ENCODE data around the gene GORASP2. TPM values are rescaled to one million over a fixed set of nuclear protein-coding genes. Genes with fewer than 3 reads are reported as not detected.
A peak's percentile ranks its signal among the peaks of the same experiment; 100 is the strongest.

GORASP2 gene
- total and polyA plus RNA-seq, 2 experiments from 2014 or later, result 44.5 to 45.2 TPM

DNA sequence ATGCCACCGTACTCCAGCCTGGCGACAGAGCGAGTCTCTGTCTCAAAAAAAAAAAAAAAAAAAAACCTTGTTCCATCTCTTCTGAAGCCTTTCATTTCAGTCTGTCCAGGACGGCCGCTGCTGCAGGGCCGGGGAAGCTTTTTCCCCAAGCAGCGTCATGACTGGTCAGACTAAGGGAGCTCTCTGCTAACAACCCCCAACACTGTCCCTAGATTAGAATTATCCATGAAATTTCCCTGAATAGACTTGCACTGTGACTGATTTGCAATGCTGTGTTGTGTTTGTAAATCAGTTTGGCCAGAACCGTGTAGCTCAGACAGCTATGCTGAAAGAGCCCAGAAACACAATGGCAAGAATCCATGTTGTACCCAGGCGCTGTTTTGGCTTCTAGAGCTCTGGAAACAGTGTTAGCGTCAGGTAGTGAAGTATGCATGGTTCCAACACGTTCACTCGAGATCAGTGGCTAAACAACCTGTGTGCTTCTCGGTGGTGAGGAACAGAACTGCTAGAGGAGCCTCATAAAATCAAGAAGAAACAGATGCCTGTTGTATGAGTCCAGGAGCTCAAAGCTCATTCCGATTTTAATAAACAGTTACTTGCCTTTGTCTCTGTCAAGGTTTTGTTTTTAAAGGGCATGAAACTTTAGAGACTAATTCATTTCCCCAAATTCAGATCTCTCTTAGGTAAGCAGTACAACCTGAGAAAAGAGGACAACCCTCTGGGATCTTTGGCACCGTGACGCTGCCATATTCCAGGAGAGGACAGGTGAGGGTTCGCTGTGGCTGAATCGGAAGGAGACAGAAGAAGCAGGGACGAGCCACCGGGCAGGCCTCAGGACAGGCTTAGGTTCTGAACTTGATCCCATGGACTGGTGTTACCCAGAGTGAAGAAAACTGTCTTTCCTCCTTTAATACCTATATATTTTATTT lies 43.5 kb downstream of the GORASP2 start:
- H3K4me2 ChIP-seq, result peak overlapping the region; percentile 95
- H3K4me1 Mint-ChIP-seq, result peaks cover 44% of the 10 kb centered on the region
- peak overlapping the region; percentile 49; the same call in 2 of the 3 replicates for H3K4me3 Mint-ChIP-seq
- peaks cover 20% of the 10 kb centered on the region for H3K4me1 ChIP-seq (ENCODE audit: insufficient read depth)
- H4K20me1 ChIP-seq (replicated peaks; ENCODE audit: insufficient read depth), result no peaks in the 10 kb centered on the region
- H3K9me3 Mint-ChIP-seq, result no peaks in the 10 kb centered on the region
- ATAC-seq, result peak; percentile 19
- H3K9me2 ChIP-seq (ENCODE audit: insufficient read depth), result no peaks in the 10 kb centered on the region
- no peaks in the 10 kb centered on the region for H3K27me3 ChIP-seq (ENCODE audit: insufficient read depth)
- H3K27ac Mint-ChIP-seq, result no peak overlapping the region
- TF ChIP-seq NANOG (IDR thresholded peaks at IDR 0.05; ENCODE audit: borderline replicate concordance), result no peak
- peaks cover 9% of the 10 kb centered on the region for H3K36me3 Mint-ChIP-seq (ENCODE audit: low read depth)
- H3K27me3 Mint-ChIP-seq (ENCODE audit: insufficient read depth, low read depth, poor library complexity), result peaks cover 3% of the 10 kb centered on the region
- H3K79me2 ChIP-seq (replicated peaks; ENCODE audit: insufficient read depth), result no peaks in the 10 kb centered on the region
- no peak for DNase-seq (ENCODE audit: low spot score)
- peaks cover 10% of the 10 kb centered on the region for H3F3A ChIP-seq (replicated peaks; ENCODE audit: low read depth)
- 0 out of 2 replicates have a peak, but pooled peaks cover 4% of the 10 kb centered on the region for H3K36me3 ChIP-seq (ENCODE audit: insufficient read depth)
- no peak overlapping the region for H3K27ac ChIP-seq (ENCODE audit: low read depth)
- no peak overlapping the region; the same call in 1 of the 2 replicates for H2AFZ ChIP-seq
- peak overlapping the region; percentile 72; the same call in 1 of the 2 replicates for H3K4me3 ChIP-seq

- Mint-ChIP-seq H3K4me3 (peak overlapping the region; percentile 49; the same call in 2 of the 3 replicates), H3K27ac (no peak overlapping the region), H3K36me3 (ENCODE audit: low read depth) (peaks cover 3% of the 10 kb centered on the region; the same call in 2 of the 3 replicates), H3K4me1 (peaks cover 49% of the 10 kb centered on the region), H3K9me3 (no peaks in the 10 kb centered on the region), H3K27me3 (ENCODE audit: insufficient read depth, low read depth, poor library complexity) (peaks cover 7% of the 10 kb centered on the region)
- Histone ChIP-seq H3K4me2 (peak overlapping the region; percentile 95), H3K27ac (ENCODE audit: low read depth) (no peak overlapping the region), H3K27me3 (ENCODE audit: insufficient read depth) (no peaks in the 10 kb centered on the region), H3F3A (replicated peaks; ENCODE audit: low read depth) (peaks cover 10% of the 10 kb centered on the region), H3K36me3 (ENCODE audit: insufficient read depth) (no peaks in the 10 kb centered on the region), H3K79me2 (replicated peaks; ENCODE audit: insufficient read depth) (no peaks in the 10 kb centered on the region), H2AFZ (peak overlapping the region; percentile 15; the same call in 1 of the 2 replicates), H3K4me3 (peak overlapping the region; percentile 72; the same call in 1 of the 2 replicates), H3K9me2 (ENCODE audit: insufficient read depth) (no peaks in the 10 kb centered on the region), H3K4me1 (ENCODE audit: insufficient read depth) (peaks cover 23% of the 10 kb centered on the region), H4K20me1 (replicated peaks; ENCODE audit: insufficient read depth) (no peaks in the 10 kb centered on the region)
- DNase-seq (ENCODE audit: low spot score) (no peak), ATAC-seq (no peak; the same call in 2 of the 3 replicates)
- TF ChIP-seq STAT1 (IDR thresholded peaks at IDR 0.05; ENCODE audit: unreplicated experiment), result no peak
- TF ChIP-seq ZNF331 (CRISPR knock-in tag; IDR thresholded peaks at IDR 0.05; ENCODE audit: low read depth), result no peak
- TF ChIP-seq ETS1 (IDR thresholded peaks at IDR 0.05), result no peak
- no peak for TF ChIP-seq NANOG (IDR thresholded peaks at IDR 0.05; ENCODE audit: borderline replicate concordance)
- TF ChIP-seq, protein P1, sequence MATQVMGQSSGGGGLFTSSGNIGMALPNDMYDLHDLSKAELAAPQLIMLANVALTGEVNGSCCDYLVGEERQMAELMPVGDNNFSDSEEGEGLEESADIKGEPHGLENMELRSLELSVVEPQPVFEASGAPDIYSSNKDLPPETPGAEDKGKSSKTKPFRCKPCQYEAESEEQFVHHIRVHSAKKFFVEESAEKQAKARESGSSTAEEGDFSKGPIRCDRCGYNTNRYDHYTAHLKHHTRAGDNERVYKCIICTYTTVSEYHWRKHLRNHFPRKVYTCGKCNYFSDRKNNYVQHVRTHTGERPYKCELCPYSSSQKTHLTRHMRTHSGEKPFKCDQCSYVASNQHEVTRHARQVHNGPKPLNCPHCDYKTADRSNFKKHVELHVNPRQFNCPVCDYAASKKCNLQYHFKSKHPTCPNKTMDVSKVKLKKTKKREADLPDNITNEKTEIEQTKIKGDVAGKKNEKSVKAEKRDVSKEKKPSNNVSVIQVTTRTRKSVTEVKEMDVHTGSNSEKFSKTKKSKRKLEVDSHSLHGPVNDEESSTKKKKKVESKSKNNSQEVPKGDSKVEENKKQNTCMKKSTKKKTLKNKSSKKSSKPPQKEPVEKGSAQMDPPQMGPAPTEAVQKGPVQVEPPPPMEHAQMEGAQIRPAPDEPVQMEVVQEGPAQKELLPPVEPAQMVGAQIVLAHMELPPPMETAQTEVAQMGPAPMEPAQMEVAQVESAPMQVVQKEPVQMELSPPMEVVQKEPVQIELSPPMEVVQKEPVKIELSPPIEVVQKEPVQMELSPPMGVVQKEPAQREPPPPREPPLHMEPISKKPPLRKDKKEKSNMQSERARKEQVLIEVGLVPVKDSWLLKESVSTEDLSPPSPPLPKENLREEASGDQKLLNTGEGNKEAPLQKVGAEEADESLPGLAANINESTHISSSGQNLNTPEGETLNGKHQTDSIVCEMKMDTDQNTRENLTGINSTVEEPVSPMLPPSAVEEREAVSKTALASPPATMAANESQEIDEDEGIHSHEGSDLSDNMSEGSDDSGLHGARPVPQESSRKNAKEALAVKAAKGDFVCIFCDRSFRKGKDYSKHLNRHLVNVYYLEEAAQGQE (IDR thresholded peaks at IDR 0.05; ENCODE audit: unreplicated experiment), result no peak
- TF ChIP-seq ZNF114 (CRISPR knock-in tag; IDR thresholded peaks at IDR 0.05), result no peak
- no peak for TF ChIP-seq POLR2AphosphoS5 (IDR thresholded peaks at IDR 0.05; ENCODE audit: low read depth)
- TF ChIP-seq CREB1 (CRISPR knock-in tag; IDR thresholded peaks at IDR 0.05; ENCODE audit: low read depth), result no peak
- TF ChIP-seq JUNB (IDR thresholded peaks at IDR 0.05; ENCODE audit: unreplicated experiment), result no peak
- TF ChIP-seq EZH2 (IDR thresholded peaks at IDR 0.05; ENCODE audit: low read depth, unreplicated experiment), result no peak
- no peak for TF ChIP-seq CTCF (conservative IDR thresholded peaks at IDR 0.05; ENCODE audit: low read depth in 2 of 2)
- TF ChIP-seq EZH2phosphoT487 (IDR thresholded peaks at IDR 0.05; ENCODE audit: unreplicated experiment), result no peak
These were observed 44.1 kb downstream of the GORASP2 start for GRCh38 chr2:170973225-170973491.
